ENCODE results near the gene PELI2.

GRCh38 chr14:56278383-56278782 lies 160.2 kb downstream of the PELI2 start:
- TF ChIP-seq CTCF (IDR thresholded peaks at IDR 0.05) (no peak), ZFX (IDR thresholded peaks at IDR 0.05; ENCODE audit: borderline replicate concordance) (no peak)

Measured in 22Rv1 (cell line).